B cell (primary cell): Measurements from ENCODE around the gene PAK6. TPM values are rescaled to one million over a fixed set of nuclear protein-coding genes. Genes with fewer than 3 reads are reported as not detected.

ENCODE experiments used
- ATAC-seq: fragments of 200-7000 bp; cut with Tn5 transposase; one replicate; pipeline ENCODE4 v1.10.0; 2021; ENCODE audit warnings: low read depth, mild to moderate bottlenecking, moderate number of reproducible peaks, moderate library complexity
- CTCF ChIA-PET: fragments of 350-600 bp; sonication (Branson Sonifier 250); formaldehyde crosslinking; loops from one replicate; lab custom pipeline; 2021; ENCODE audit warnings: antibody characterized with exemption, inconsistent platforms; lab: Charles Lee
- POLR2A ChIA-PET: fragments of 350-600 bp; sonication (Branson Sonifier 250); formaldehyde crosslinking; loops from one replicate; lab custom pipeline; 2021; ENCODE audit warnings: antibody characterized with exemption; lab: Charles Lee
- DNase-seq: peaks from one replicate; pipeline ENCODE4 v3.0.0; 2013
- H2AFZ ChIP-seq: 2 replicates; pipeline ENCODE4 v1.6.1; 2012; ENCODE audit warnings: mild to moderate bottlenecking, low read depth, low read length; ENCODE audit not compliant: insufficient read depth, poor library complexity, severe bottlenecking
- H3K27ac ChIP-seq, 2 donors: 1 replicate in 1 of 2; 2 replicates in 1 of 2; pipeline ENCODE4 v1.5.1; 2012 to 2013; ENCODE audit warnings: low read length in 2 of 2, mild to moderate bottlenecking in 2 of 2, moderate library complexity in 1 of 2
- H3K27me3 ChIP-seq, 4 experiments: fragments of 200-600 bp in 1 of 4; sonication (generic) in 1 of 4; replicated peaks in 1 of 4; 1 replicate in 2 of 4; 2 replicates in 2 of 4; pipeline versions ENCODE4 v1.6.1 to v1.7.0; 2013 to 2016; ENCODE audit warnings: low read length in 3 of 4, mild to moderate bottlenecking in 2 of 4, mixed read lengths in 1 of 4, moderate library complexity in 1 of 4; ENCODE audit not compliant: insufficient read depth in 4 of 4, control insufficient read depth in 3 of 4; ENCODE audit errors: control extremely low read depth in 1 of 4
- H3K36me3 ChIP-seq, 2 experiments: replicated peaks in 1 of 2; 1 replicate in 1 of 2; 2 replicates in 1 of 2; pipeline versions ENCODE4 v1.6.1 to v1.7.1; 2013; ENCODE audit warnings: low read length in 1 of 2; ENCODE audit not compliant: insufficient read depth in 2 of 2, control insufficient read depth in 1 of 2; ENCODE audit errors: control extremely low read depth in 1 of 2, extremely low read depth in 1 of 2
- H3K4me1 ChIP-seq, 2 donors: fragments of 200-600 bp in 1 of 2; sonication (generic) in 1 of 2; 1 replicate in 1 of 2; 2 replicates in 1 of 2; pipeline versions ENCODE4 v1.5.1 to v1.6.1; 2013 to 2017; ENCODE audit warnings: low read length in 2 of 2; ENCODE audit not compliant: control insufficient read depth in 2 of 2, insufficient read depth in 2 of 2
- H3K4me2 ChIP-seq: replicated peaks from 2 replicates; pipeline ENCODE3; 2012; ENCODE audit warnings: mild to moderate bottlenecking, low read depth, low read length; ENCODE audit not compliant: poor library complexity, severe bottlenecking
- H3K4me3 ChIP-seq, 5 experiments: fragments of 200-600 bp in 1 of 5; sonication (generic) in 1 of 5; 1 replicate in 3 of 5; 2 replicates in 2 of 5; pipeline versions ENCODE4 v1.5.1 to v1.7.0; 2011 to 2016; ENCODE audit warnings: low read length in 4 of 5, mild to moderate bottlenecking in 4 of 5, low read depth in 2 of 5, control low read depth in 1 of 5, moderate library complexity in 1 of 5; ENCODE audit not compliant: insufficient read depth in 1 of 5; ENCODE audit errors: control extremely low read depth in 1 of 5, extremely low read depth in 1 of 5
- H3K79me2 ChIP-seq: fragments of 200-600 bp; sonication (generic); one replicate; pipeline ENCODE4 v1.6.0; 2016; ENCODE audit warnings: low read length; ENCODE audit not compliant: control insufficient read depth, insufficient read depth
- H3K9ac ChIP-seq: fragments of 200-600 bp; sonication (generic); 2 replicates; pipeline ENCODE4 v1.6.1; 2017; ENCODE audit warnings: mild to moderate bottlenecking, low read length, moderate library complexity
- H3K9me3 ChIP-seq, 3 donors: one replicate each; pipeline versions ENCODE4 v1.6.1 to v1.7.1; 2013; ENCODE audit warnings: low read length in 2 of 3; ENCODE audit not compliant: control insufficient read depth in 2 of 3, insufficient read depth in 1 of 3; ENCODE audit errors: control extremely low read depth in 1 of 3
- H4K20me1 ChIP-seq: 2 replicates; pipeline ENCODE4 v1.6.0; 2012; ENCODE audit warnings: mild to moderate bottlenecking, low read length; ENCODE audit not compliant: insufficient read depth, control insufficient read depth, poor library complexity, severe bottlenecking
- H3K27ac Mint-ChIP-seq: one replicate; pipeline ENCODE4 v1.8.0; 2021; ENCODE audit warnings: mixed read lengths
- H3K27me3 Mint-ChIP-seq: one replicate; pipeline ENCODE4 v1.8.0; 2021; ENCODE audit warnings: mixed read lengths
- H3K4me1 Mint-ChIP-seq: one replicate; pipeline ENCODE4 v1.8.0; 2021; ENCODE audit warnings: mixed read lengths
- H3K4me3 Mint-ChIP-seq: one replicate; pipeline ENCODE4 v1.8.0; 2021; ENCODE audit warnings: mixed read lengths
- H3K9me3 Mint-ChIP-seq: one replicate; pipeline ENCODE4 v1.8.0; 2022; ENCODE audit warnings: mixed read lengths; ENCODE audit not compliant: insufficient read depth
- EZH2 ChIP-seq: IDR thresholded peaks from 2 replicates; pipeline ENCODE4 v1.6.1; 2012; ENCODE audit warnings: borderline replicate concordance, low read depth, mild to moderate bottlenecking, moderate library complexity, low read length; ENCODE audit not compliant: insufficient read depth, poor library complexity, severe bottlenecking
- WGBS: methylation state at CpG from one replicate; pipeline ENCODE4 v1.1.5; 2013; ENCODE audit warnings: missing lambda C conversion rate; ENCODE audit not compliant: insufficient coverage; 5-methylcytosine and 5-hydroxymethylcytosine counted together
- intact Hi-C: fragments of 100-400 bp; cut with micrococcal nuclease; formaldehyde crosslinking; loops from one replicate; pipeline ENCODE4 v1.10.0; 2022
- polyA plus RNA-seq: library from polyadenylated mRNA; depleted of rRNA; stranded (reverse); fragments of >200 nt; gene quantifications from 2 replicates; pipeline ENCODE4 v1.2.3, GENCODE V29; 2012
- total RNA-seq, 2 donors: library from RNA; stranded (reverse); fragments of 120-200 nt in 1 of 2; gene quantifications; 1 replicate in 1 of 2; 2 replicates in 1 of 2; pipeline versions ENCODE4 v1.2.3 to v1.2.4, GENCODE V29; 2013 to 2022
- TF ChIP-seq, protein P1 (sequence below): fragments of 200-600 bp; IDR thresholded peaks from one replicate; pipeline ENCODE4 v1.8.0; 2022; ENCODE audit warnings: antibody characterized with exemption, mild to moderate bottlenecking

Gene PAK6
- total and polyA plus RNA-seq, 2 donors (not counting 1 experiment from before 2014, with no cell fraction given), result 0.45 to 1.2 TPM

DNA sequence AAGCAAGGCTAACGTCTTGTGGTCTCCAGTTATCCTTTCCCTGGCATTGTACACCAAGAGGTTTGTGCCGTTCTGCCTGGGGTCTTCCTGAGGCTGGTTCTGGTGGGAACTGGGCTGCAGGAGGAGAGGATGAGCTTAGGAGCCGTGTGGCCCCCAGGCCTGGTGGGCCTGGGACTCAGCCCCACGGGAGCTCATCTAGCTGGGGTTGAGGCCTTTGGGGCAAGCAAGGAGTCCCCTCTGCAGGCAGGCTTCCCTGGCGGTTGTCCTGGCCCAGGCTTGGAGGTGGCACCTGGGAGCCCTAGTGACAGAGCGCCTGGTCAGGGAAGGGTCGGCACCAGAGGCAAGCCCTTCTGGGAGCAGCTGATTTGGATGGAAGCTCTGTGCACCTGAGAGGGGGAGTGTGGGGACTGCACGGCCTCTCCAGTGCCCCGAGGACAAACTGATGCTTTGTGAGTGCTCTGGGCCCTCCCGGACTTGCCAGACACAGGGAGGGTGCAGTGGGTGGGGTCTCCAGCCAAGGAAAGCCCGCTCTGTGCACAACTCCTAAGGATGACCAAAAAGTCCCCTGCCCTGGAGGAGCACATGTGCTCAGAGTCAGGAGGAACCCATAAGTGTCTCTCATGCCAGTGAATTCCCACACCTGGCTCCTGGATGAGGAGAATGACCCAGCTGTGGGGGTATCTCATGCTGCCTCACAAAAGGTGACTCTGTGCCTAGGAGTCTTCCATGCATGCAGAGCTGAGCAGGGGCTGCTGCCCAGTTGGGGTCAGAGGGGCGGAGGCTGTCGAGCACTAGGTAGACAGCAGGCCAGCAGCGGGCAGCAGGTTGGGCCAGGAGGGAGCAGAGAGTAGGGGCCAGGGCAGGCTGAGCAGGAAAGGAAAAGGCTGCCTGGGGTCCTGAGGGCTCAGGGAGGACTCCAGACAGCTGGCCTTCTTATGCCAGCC is 2.7 kb downstream of the PAK6 start:
- no peak for DNase-seq
- peaks cover 16% of the 10 kb centered on the region in 2 donors for H3K4me1 ChIP-seq
- ChIA-PET POLR2A (no interaction called here), CTCF (interaction anchor here (1.1 to 5.0 kb wide), 3 partner anchors 9 to 32 kb away, joined by 3 to 22 read pairs (median 3); no protein-coding TSS in a partner anchor)
- TF ChIP-seq EZH2, result no peak
- TF ChIP-seq, protein P1, sequence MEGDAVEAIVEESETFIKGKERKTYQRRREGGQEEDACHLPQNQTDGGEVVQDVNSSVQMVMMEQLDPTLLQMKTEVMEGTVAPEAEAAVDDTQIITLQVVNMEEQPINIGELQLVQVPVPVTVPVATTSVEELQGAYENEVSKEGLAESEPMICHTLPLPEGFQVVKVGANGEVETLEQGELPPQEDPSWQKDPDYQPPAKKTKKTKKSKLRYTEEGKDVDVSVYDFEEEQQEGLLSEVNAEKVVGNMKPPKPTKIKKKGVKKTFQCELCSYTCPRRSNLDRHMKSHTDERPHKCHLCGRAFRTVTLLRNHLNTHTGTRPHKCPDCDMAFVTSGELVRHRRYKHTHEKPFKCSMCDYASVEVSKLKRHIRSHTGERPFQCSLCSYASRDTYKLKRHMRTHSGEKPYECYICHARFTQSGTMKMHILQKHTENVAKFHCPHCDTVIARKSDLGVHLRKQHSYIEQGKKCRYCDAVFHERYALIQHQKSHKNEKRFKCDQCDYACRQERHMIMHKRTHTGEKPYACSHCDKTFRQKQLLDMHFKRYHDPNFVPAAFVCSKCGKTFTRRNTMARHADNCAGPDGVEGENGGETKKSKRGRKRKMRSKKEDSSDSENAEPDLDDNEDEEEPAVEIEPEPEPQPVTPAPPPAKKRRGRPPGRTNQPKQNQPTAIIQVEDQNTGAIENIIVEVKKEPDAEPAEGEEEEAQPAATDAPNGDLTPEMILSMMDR, result no peak
- H3K4me3 Mint-ChIP-seq, result no peak overlapping the region
- WGBS, result 96% methylated on average over 12 of the region's 14 CpGs
- no peak overlapping the region for H3K4me2 ChIP-seq
- no peaks in the 10 kb centered on the region for H4K20me1 ChIP-seq
- no peak overlapping the region for H3K27ac ChIP-seq
- H3K27ac Mint-ChIP-seq, result no peak overlapping the region
- H3K36me3 ChIP-seq, result no peaks in the 10 kb centered on the region
- ATAC-seq, result no peak
- H2AFZ ChIP-seq, result no peak overlapping the region
- H3K27me3 ChIP-seq, result peaks cover 0 to 18% (median 6%) of the 10 kb centered on the region in 4 experiments
- H3K4me1 Mint-ChIP-seq, result peaks cover 20% of the 10 kb centered on the region
- no peak overlapping the region for H3K4me3 ChIP-seq
- no peaks in the 10 kb centered on the region for H3K79me2 ChIP-seq
- peaks cover 9% of the 10 kb centered on the region for H3K27me3 Mint-ChIP-seq
- H3K9me3 ChIP-seq, result peaks cover 0 to 4% (median 0%) of the 10 kb centered on the region in 3 donors
- H3K9ac ChIP-seq, result no peak overlapping the region
- intact Hi-C loops, result no loop called here
- H3K9me3 Mint-ChIP-seq, result no peaks in the 10 kb centered on the region

DNA sequence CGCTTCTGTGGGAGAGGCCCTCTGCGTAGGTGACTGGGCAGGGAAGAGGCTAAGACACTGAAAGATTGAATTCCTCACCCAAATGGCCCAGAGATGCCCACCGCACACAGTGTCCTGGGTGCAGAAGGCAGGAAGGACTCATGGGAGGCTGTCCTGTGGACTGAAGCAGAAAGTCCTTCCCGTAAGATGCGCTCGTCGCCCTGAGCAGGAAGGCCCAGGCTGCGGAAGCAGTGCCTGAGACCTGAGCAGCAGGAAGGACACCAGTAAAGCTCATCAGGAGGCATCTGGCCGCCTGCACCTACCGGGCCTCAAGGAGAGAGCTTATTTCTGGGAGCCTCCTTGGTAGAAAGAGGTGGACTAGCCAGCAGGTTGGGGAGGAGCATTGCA is 3.3 kb downstream of the PAK6 start:
- no peak for TF ChIP-seq EZH2
- TF ChIP-seq, protein P1, result no peak
- Mint-ChIP-seq H3K27ac (no peak overlapping the region), H3K4me3 (no peak overlapping the region), H3K27me3 (peaks cover 9% of the 10 kb centered on the region), H3K4me1 (peaks cover 20% of the 10 kb centered on the region), H3K9me3 (no peaks in the 10 kb centered on the region)
- WGBS, result 97% methylated on average over 10 of the region's 10 CpGs
- no peak overlapping the region for H3K4me2 ChIP-seq
- no peak for DNase-seq
- H3K27me3 ChIP-seq, result peaks cover 0 to 18% (median 6%) of the 10 kb centered on the region in 4 experiments
- H3K4me3 ChIP-seq, result no peak overlapping the region
- ChIA-PET POLR2A (no interaction called here), CTCF (interaction anchor here (0.9 kb wide), 1 partner anchor 36 kb away, joined by 3 read pairs; no protein-coding TSS in a partner anchor)
- no peak overlapping the region for H2AFZ ChIP-seq
- H3K27ac ChIP-seq, result no peak overlapping the region
- H3K79me2 ChIP-seq, result no peaks in the 10 kb centered on the region
- H3K4me1 ChIP-seq, result peaks cover 16% of the 10 kb centered on the region in 2 donors
- H3K9me3 ChIP-seq, result peaks cover 0 to 4% (median 0%) of the 10 kb centered on the region in 3 donors
- H4K20me1 ChIP-seq, result no peaks in the 10 kb centered on the region
- H3K9ac ChIP-seq, result no peak overlapping the region
- H3K36me3 ChIP-seq, result no peaks in the 10 kb centered on the region
- intact Hi-C loops, result no loop called here
- ATAC-seq, result no peak
